Thyroid gland (tissue), 4 donors: ENCODE results near the gene CNRIP1. TPM values are rescaled to one million over a fixed set of nuclear protein-coding genes. Genes with fewer than 3 reads are reported as not detected.

Source experiments
- DNase-seq, 2 donors: peaks; one replicate each; pipeline ENCODE4 v3.0.0-alpha.2; 2019
- H3K27ac ChIP-seq, 3 donors: fragments of 200-600 bp; sonication (generic); 1 replicate in 2 of 3; 2 replicates in 1 of 3; pipeline ENCODE4 v1.5.1; 2016 to 2019; ENCODE audit warnings: mild to moderate bottlenecking in 1 of 3, moderate library complexity in 1 of 3
- H3K27me3 ChIP-seq: fragments of 200-600 bp; sonication (generic); one replicate; pipeline ENCODE4 v1.5.1; 2019
- H3K36me3 ChIP-seq, 2 donors: fragments of 200-600 bp; sonication (generic); one replicate each; pipeline ENCODE4 v1.5.1; 2016 to 2019
- H3K4me1 ChIP-seq, 2 donors: fragments of 200-600 bp; sonication (generic); one replicate each; pipeline ENCODE4 v1.5.1; 2017 to 2019
- H3K4me3 ChIP-seq, 3 donors: fragments of 200-600 bp; sonication (generic); replicated peaks in 1 of 3; 1 replicate in 2 of 3; 2 replicates in 1 of 3; pipeline ENCODE4 v1.5.1; 2016; ENCODE audit warnings: mild to moderate bottlenecking in 1 of 3
- H3K9me3 ChIP-seq: fragments of 200-600 bp; sonication (generic); one replicate; pipeline ENCODE4 v1.5.1; 2017
- POLR2A ChIP-seq, 2 donors: fragments of 450-650 bp; IDR thresholded peaks; one replicate each; pipeline ENCODE4 v1.6.1; 2017; ENCODE audit warnings: antibody characterized with exemption in 2 of 2, mild to moderate bottlenecking in 2 of 2, moderate library complexity in 1 of 2
- WGBS, 2 donors: methylation state at CpG; one replicate each; pipeline ENCODE4 v1.1.5; 2017; 5-methylcytosine and 5-hydroxymethylcytosine counted together
- intact Hi-C: fragments of 100-400 bp; cut with DNase I; formaldehyde crosslinking; loops from one replicate; pipeline ENCODE4 v1.15.1; 2023
- total RNA-seq, 4 donors: library from RNA; depleted of rRNA; stranded (reverse); fragments of >200 nt; gene quantifications; one replicate each; pipeline ENCODE4 v1.2.3, GENCODE V29; 2016
- TF ChIP-seq, protein P1 (sequence below), 6 experiments: fragments of 200-600 bp in 3 of 6; fragments of 450-650 bp in 3 of 6; sonication (generic) in 3 of 6; IDR thresholded peaks; one replicate each; pipeline ENCODE4 v1.5.1; 2016 to 2019; ENCODE audit warnings: antibody characterized with exemption in 6 of 6, mild to moderate bottlenecking in 2 of 6, inconsistent platforms in 1 of 6, moderate library complexity in 1 of 6

The CNRIP1 gene, protein sequence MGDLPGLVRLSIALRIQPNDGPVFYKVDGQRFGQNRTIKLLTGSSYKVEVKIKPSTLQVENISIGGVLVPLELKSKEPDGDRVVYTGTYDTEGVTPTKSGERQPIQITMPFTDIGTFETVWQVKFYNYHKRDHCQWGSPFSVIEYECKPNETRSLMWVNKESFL
- 10 to 100 TPM in 3 of 4 donors, 1 to 10 TPM in 1; 2.5 to 25.7 (median 17.1) TPM for total RNA-seq

DNA sequence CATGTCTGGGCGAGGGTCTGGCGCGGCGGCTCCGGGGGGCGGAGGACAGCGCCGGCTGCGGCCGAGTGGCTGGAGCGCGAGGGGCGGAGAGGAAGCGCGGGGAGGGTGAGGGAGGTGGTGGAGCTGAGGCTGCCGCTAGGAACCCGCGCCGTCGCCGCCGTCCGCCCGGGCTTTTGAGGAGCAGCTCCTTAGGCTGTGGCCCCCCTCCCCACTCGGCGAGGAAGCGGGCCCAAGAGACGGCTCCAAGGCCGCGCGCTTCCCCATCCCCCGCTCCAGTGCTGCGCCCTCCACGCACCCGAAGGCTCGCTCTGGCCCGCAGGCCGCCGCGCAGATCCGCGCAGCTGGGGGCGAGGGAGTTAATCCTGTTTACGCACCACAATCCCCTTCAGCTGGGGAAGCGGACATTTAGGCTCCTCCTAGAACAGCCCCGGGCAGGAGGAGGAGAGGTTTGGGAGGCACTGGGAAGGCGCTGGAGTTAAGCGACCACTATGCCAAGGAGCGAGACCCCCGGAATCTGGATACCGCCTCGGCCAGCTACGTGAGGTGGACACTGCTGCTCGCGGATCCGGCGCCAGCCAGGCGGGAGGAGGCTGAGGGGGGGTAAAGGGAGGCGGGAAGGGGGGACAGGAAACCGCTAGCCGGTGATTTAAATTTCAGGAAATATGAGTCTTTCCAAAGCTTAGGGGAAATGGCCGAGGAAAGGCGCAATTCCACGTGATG, at the start of gene CNRIP1:
TSS of gene CNRIP1 (minus strand) at position 552 of the 720 bp plus-strand sequence. CDS start at position 3, 549 bp downstream.
- peak within 1 kb of the TSS; percentile 55 to 91 (median 79) for H3K27ac ChIP-seq
- DNase-seq, result peak; percentile 29 to 31
- WGBS, 2 donors, result 1% methylated on average over 33 to 52 of the region's 64 CpGs
- no peaks in the 10 kb centered on the region for H3K9me3 ChIP-seq
- H3K27me3 ChIP-seq, result no peaks in the 10 kb centered on the region
- peaks cover 0 to 14% of the 10 kb centered on the region in 2 donors for H3K4me1 ChIP-seq
- H3K4me3 ChIP-seq, result peak within 1 kb of the TSS; percentile 1 to 55 (median 48)
- intact Hi-C loops, result no loop called here
- TF ChIP-seq POLR2A (IDR thresholded peaks at IDR 0.05), result peak in 1 of 2 donors; percentile 20
- TF ChIP-seq, protein P1, sequence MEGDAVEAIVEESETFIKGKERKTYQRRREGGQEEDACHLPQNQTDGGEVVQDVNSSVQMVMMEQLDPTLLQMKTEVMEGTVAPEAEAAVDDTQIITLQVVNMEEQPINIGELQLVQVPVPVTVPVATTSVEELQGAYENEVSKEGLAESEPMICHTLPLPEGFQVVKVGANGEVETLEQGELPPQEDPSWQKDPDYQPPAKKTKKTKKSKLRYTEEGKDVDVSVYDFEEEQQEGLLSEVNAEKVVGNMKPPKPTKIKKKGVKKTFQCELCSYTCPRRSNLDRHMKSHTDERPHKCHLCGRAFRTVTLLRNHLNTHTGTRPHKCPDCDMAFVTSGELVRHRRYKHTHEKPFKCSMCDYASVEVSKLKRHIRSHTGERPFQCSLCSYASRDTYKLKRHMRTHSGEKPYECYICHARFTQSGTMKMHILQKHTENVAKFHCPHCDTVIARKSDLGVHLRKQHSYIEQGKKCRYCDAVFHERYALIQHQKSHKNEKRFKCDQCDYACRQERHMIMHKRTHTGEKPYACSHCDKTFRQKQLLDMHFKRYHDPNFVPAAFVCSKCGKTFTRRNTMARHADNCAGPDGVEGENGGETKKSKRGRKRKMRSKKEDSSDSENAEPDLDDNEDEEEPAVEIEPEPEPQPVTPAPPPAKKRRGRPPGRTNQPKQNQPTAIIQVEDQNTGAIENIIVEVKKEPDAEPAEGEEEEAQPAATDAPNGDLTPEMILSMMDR (IDR thresholded peaks at IDR 0.05), result no peak
- no peaks in the 10 kb centered on the region for H3K36me3 ChIP-seq

DNA sequence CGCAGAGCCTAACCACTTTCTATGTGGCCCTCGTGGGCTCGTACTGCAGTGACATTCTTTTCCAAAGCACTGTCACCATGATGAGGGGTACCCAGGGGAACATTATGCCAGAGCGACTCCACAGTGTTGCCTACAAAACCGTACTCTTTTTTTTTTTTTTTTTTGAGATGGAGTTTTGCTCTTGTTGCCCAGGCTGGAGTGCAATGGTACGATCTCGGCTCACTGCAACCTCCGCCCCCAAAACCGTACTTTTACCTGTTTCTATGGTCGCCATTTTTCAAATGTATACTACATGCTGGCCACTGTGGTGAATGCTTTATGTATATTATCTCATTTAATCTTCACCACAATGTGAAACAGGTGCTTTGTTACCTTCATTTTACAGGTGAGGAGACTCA, 49.6 kb upstream of the CNRIP1 start:
- Histone ChIP-seq H3K27ac (no peak overlapping the region), H3K4me3 (no peak overlapping the region), H3K27me3 (no peaks in the 10 kb centered on the region), H3K36me3 (no peaks in the 10 kb centered on the region), H3K9me3 (no peaks in the 10 kb centered on the region), H3K4me1 (no peaks in the 10 kb centered on the region)
- 86 to 88% methylated on average over 10 of the region's 10 CpGs for WGBS, 2 donors
- no peak for DNase-seq
- intact Hi-C loops, result no loop called here
- TF ChIP-seq, protein P1 (IDR thresholded peaks at IDR 0.05), result no peak
- TF ChIP-seq POLR2A (IDR thresholded peaks at IDR 0.05), result no peak

DNA sequence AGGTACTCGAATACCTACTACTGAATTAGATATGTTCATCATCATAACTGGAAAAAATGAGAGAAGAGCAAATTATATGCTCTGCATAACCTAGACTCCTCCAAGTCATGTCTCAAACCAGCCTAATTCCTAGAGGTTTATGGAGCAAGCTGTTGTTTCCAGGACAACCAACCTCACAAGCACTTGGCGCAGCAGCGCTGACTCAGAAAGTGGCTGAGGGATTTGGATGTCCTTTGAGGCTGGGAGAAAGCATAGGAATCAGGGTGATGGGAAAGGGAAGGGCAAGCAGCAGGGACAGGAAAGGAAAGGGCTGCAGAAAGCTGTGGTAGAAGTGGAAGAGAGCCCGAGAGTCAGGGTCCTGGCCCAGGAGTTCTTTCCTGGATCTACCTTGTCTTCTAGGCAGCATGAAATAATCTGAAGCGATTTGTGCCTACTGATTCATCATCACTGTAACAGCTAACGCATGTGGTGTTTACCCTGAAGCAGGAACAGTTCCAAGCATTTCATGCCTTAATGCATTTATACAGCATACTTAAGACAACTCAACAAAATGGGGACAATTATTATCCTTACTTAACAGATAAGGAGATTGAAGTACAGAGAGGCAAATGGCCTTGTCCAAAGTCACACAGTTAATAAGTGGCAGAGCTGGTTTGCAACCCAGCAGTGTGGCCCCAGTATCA, 49.0 kb upstream of the CNRIP1 start:
- H3K27ac ChIP-seq, result no peak overlapping the region
- intact Hi-C loops, result no loop called here
- WGBS, 2 donors, result 74 to 75% methylated on average over 6 of the region's 6 CpGs

DNA sequence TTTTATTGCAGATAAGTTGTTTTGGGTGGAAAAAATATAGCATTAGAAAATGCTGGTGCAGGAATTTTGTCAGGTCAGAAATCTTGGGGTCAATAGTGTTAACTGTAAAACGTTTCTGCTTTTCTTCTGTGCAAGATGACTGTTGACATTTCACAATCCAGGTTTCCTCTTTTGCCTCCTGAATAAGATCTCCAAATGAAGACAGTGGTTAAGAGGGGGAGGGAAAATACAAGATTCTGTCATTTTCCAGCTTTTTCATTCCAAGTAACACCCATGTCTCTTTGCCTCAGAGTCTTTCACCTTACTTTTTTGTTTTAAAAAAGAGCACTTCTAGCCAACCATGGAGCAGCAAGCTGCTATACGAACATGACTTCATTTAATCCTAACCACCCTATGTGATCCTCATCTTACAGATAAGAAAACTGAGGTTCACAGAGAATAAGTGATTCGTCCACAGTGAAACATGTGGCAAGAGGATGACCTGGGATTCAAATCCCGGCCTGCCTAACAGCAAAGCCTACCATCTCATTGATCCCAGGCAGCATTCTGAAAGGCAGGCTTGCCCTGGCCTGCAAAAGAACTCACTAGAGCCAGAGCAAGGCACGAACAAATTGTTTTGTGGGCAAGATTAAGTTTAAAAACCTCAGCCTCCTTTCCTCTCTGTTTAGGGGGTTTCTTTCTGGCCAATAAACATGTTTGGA, 48.4 kb upstream of the CNRIP1 start:
- WGBS, 2 donors, result 65 to 71% methylated on average over 5 of the region's 5 CpGs
- Histone ChIP-seq H3K27me3 (no peaks in the 10 kb centered on the region), H3K4me1 (no peaks in the 10 kb centered on the region), H3K4me3 (no peak overlapping the region), H3K9me3 (no peaks in the 10 kb centered on the region), H3K27ac (no peak overlapping the region), H3K36me3 (no peaks in the 10 kb centered on the region)
- no peak for DNase-seq
- intact Hi-C loops, result no loop called here
- TF ChIP-seq POLR2A (IDR thresholded peaks at IDR 0.05), result no peak
- TF ChIP-seq, protein P1 (IDR thresholded peaks at IDR 0.05), result no peak

More for the DNA sequence above, 49.0 kb upstream of the CNRIP1 start:
- no peaks in the 10 kb centered on the region for H3K27me3 ChIP-seq
- no peak for TF ChIP-seq POLR2A (IDR thresholded peaks at IDR 0.05)
- TF ChIP-seq, protein P1 (IDR thresholded peaks at IDR 0.05), result no peak
- DNase-seq, result no peak
- H3K36me3 ChIP-seq, result no peaks in the 10 kb centered on the region
- H3K4me3 ChIP-seq, result no peak overlapping the region
- H3K9me3 ChIP-seq, result no peaks in the 10 kb centered on the region
- H3K4me1 ChIP-seq, result no peaks in the 10 kb centered on the region
